Stimulated activated CD4-positive, alpha-beta T cell treated with anti-CD3 and anti-CD28 coated beads, Interleukin-1b, Interleukin-23, amount 100 ng/mL, for 48 hours (primary cell): Measurements from ENCODE around the gene GABRB3.

Experiments used
- DNase-seq: peaks from one replicate; pipeline ENCODE4 v3.0.0-alpha.2; 2020

The GABRB3 gene

DNA sequence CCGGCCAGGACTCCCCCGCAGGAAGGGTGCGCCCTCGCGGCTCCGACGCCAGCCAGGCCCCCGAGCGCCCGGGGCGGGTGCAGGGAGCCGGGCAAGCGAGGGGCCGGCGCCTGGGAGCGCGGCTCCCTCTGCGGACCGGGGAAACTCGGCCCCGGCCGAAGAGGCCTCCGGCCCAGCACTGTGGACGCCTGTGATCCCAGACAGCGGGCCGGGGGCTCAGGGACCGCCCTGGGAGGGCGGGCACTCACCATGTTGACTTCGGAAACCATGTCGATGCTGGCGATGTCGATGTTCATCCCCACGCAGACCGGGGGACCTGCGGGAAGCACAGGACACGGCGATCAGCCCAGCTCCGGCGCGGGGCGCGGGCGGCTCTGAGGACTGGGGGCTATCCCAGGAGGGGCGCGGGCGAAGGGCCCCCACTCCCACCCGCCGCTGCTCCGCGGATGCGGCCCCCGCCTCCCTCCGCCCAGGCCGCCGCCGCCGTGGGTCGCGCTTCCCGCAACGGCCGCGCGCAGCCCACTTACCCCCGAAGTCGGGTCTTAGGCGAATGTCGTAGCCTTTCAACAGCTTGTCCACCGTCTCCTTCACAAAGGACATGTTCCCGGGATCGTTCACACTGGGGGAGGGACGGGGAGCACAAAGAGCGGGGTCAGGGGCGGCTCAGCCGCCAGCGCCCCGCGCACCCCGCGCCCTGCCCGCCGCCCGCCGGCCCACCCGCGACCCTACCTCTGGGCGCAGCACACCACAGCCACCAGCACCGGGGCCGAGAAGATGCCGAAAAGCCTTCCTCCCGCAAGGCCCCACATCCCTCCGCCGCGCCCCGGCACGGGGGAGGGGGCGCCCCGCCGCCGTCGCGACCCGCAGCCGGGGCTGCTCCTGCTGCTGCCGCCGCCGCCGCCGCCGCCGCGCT, at the start of gene GABRB3:
Gene GABRB3 (minus strand): TSS at position 913 of the 913 bp plus-strand sequence.
- no peak for DNase-seq

DNA sequence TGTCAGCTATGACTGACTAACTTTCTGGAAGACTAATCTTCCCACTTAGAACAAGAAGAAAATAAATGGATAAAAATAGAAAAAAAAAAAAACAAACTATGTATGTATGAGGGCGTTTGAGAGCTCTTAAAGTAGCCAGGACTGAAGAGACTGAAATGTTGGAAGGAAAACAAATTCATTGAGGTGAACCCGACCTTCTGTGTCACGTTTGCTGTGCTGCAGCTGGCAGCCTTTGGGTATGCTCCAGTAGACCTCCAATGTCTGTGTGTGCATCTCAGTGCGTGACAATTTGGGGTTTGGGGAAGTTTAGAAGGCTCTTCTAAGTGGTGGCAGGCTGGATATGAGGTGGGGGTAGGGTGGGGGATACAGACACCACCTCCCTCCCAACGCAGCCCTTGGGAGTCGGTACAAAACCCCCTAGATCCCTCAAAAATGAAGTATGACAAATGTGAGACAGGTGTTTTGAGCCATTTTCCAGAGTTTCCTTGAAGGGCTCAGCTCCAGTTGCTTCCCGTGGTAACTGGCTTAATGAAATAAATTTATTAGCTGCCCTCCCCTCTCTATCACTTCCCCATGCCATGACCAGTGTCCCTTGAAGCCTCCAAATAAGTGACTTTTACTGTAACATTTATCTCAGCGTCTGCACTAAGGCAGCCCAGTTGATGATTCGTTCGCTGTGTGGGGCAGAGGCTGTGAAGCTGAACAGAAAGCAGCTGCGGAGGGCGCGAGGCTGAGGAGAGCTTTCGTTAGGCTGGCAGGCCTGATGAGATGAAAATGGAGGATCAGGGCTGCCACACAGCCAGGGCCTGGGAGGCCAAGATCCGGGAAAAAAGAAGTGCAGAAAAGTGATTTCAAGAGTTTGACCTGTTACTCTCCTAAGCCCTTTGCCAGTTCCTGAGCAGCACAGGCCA, 34.9 kb upstream of the GABRB3 start:
- DNase-seq, result no peak

- DNase-seq, result no peak
These were observed 33.7 kb upstream of the GABRB3 start for GRCh38 chr15:26806574-26806973.

GRCh38 chr15:26806151-26806550, 33.3 kb upstream of the GABRB3 start:
- DNase-seq, result no peak

DNA sequence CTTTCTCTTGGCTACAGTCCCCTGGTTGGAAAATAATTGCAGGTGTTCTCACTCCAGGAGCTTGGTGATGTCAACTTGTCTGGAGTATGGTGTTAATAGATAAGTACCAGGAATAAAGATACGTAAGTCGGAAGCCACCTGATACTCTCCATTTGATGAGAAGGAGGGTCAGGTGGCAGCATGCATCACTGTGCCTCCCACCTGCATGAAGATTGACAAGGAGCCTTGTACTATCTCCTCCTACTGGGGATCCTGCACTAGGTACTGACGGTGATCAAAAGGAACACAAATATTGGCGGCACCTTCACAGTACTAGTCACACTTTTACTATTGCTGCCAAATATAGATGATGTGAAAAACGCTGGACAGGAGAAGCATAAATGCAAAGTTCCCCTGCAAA, 32.6 kb upstream of the GABRB3 start:
- no peak for DNase-seq

DNA sequence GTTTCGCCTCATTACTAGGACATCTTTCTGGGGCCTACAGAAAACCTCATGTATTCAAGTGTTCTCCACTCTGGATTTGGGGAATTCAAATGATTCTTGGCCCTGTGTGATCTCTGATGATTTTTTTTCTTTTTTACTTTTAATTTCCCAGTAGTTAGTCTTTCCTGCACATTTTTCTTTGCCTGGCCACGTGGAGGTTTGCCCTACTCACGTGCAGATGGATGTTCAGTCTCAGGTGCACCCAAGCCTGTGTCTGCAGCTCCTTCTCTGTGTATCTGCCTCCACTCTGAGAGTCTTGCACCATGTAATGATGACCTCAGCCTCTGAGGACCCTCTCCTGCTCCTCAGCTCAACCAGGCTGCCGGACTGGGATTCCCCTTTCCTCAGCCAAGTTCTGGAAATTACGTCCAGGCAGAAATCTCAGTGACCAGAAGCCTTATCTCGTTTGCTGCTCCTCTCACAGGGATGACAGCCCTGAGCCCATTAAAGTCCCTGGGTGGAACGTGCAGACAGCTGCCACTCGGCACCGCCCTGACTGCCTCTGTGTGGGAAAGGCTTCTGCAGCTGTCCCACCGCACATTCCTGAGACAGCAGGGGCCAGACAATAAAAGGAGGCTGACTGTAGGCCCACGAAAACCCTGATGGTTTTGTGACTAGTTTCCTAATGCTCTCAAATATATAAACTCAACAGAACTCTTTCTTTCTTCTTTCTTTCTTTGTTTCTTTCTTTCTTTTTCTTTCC, 31.4 kb upstream of the GABRB3 start:
- DNase-seq, result no peak

- no peak for DNase-seq
These were observed 17.3 kb upstream of the GABRB3 start for GRCh38 chr15:26790118-26790517.

DNA sequence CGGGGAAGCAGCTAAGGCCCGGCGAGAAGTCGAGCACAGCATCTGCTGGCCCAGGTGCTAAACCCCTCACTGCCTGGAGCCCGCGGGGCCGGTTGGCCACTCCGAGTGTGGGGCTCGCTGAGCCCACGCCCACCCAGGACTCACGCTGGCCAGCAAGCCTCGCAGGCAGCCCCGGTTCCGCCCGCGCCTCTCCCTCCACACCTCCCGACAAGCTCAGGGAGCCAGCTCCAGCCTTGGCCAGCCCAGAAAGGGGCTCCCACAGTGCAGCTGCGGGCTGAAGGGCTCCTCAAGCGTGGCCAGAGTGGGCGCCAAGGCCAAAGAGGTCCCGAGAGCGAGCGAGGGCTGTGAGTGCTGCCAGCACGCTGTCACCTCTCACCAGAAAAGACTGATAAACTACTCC, 8.9 kb upstream of the GABRB3 start:
- no peak for DNase-seq

DNA sequence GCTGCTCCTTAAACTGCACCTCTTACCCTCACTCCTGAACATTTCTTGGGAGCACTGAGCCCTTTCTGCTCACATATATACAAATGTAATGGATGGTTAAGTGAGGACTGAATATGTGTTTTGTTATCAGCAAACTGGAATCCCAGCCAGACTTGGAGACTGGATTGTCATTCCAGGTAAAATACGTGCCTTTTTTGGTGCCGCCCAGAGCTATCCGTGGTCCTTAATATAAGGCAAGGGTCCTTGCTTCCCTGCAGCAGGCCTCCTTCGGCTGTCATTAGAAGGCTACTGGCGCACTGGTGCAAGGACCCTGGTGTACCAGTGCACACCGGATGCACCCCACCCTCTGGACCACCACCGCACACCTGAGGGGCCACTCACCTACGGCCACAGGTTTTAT, 1.1 kb upstream of the GABRB3 start:
- no peak for DNase-seq

DNA sequence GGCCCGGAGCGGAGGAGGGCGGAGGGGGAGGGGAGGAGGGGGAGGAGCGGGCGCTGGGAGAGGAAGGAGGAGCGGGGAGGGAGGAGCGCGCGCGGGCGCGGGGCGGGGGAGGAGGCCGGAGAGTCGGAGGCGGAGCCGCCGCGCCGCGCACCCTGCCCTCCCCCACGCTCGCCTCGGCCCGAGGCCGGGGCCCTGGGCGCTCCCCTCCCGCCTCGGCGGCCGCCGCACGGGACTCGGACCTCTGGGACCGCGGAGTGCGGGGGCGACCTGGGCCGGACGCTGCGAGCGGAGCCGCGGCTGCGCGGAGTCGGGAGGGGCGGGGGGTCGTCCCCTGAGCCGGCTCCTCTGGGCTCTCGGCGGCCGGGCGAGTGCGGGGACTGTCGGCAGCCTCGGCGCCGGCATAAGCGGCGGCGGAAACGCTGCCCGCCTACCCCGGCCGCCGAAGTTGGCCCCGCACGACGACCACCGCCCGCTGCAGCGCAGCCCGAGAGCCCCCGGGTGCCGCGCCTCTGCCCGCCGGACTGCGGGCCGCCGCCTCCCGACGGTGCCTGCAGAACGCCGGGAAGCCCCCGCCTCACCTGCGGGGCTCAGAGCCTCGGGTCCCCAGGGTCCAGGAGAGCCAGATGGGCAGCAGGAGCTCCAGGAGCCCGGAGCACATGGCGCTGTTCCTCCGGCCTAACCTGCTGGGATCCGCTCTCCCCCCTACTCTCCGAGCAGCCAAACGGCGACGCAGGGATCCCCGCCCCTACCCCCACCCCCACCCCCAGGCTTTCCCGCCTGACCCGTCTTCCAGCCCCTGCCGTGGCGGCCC, 406 bp upstream of the GABRB3 start:
- no peak for DNase-seq

DNA sequence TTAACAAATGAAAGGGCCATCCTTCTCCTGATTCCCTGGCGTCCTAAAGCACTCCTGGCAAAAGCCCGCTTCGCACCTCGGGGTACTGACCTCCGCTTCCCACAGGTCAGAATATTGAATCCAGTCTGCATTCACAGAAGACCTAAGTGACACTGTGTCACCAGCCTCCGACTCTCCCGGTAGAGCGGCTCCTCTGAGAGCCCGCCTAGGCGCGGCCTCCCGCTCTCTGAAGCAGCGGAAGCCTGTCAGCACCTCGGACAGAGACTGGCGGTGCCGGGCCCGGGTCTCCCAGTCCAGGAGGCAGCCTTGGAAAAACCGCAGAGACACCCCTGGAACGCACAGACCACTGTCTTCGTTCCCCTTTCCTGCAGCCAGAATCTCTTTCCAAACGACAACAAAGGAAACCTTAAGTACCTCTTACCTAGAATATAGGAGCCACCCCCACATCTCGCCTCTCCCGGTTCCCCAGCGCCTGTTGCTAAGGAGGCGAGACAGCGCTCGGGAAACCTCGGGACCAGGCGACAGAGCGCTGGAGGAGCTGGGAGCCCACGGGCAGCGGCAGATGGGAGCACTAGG, 1.2 kb downstream of the GABRB3 start:
- DNase-seq, result no peak

DNA sequence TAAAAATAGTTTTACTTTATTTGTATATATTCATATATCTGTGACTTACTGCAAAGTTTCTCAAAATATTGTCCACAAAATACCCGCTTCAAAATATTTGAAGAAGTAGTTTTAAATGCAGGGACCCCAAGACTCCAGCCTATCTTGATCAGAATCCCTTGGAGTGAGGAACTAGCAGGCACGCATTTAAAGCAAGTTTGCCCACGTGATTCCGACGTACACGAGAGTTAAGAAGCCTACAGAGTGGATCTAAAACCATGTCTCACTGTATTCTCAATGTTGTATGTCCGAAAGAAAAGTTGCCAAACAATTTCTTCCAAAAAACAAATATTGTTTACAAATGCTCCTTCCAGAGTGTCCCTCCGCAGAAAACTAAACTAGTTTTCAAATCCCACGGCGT, 1.7 kb downstream of the GABRB3 start:
- no peak for DNase-seq

GRCh38 chr15:26767169-26767670, 5.6 kb downstream of the GABRB3 start:
- DNase-seq, result no peak

- DNase-seq, result no peak
These were observed 6.6 kb downstream of the GABRB3 start for GRCh38 chr15:26766262-26766661.

DNA sequence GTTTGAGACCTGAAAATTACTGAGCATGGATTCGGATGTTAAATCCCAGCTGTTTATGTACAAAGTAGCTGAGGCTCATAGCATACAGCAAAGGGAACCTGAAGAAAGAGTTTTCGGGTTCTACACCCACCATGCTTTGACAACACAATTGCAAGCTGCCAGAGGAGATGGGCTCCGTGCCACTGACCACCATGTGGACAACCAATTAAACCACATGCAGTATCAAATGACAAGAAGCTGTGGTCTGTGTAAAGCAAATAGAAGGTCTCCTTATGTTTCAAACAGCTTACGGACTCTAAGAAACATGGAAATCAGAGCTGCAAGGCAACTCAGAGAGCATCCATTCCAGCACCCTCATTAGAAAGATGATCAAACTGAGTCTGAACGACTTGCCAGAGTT, 12.9 kb downstream of the GABRB3 start:
- no peak for DNase-seq

- no peak for DNase-seq
These were observed 14.8 kb downstream of the GABRB3 start for GRCh38 chr15:26758079-26758478.

DNA sequence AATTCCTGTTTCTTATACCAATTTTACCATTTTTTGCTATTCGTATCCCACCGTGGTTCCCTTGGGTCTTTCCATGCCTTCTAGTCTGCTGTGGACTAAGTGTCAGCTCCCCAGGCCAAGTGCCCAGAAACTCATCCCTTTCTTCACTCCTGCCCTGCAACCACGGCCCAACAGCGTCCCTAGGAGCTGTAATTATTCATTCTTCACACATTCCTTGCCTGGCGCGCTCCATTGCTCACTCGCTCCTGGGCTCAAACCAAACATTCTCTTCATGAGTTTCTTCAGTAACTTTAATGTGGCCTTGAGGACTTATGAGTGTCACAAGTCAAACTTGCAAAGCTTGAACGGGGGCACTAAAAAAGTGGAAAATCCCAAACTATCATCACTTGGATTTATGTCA, 15.7 kb downstream of the GABRB3 start:
- no peak for DNase-seq

DNA sequence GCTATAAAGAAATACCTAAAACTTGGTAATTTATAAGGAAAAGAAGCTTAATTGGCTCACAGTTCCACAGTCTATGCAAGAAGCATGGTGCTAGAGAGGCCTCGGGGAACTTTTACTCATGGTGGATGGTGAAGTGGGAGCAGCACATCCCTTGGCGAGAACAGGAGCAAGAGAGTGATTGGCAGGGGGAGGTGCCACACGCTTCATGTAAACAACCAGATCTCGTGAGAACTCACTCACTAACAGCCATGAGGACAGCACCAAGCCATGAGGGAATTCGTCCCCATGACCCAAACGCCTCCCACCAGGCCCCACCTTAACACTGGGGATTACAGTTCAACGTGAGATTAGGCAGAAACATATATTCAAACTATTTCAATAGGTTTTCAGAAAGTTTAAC, 28.0 kb downstream of the GABRB3 start:
- no peak for DNase-seq

- DNase-seq, result no peak
These were observed 33.1 kb downstream of the GABRB3 start for GRCh38 chr15:26739791-26740190.

- DNase-seq, result no peak
These were observed 33.9 kb downstream of the GABRB3 start for GRCh38 chr15:26738996-26739395.

GRCh38 chr15:26736502-26737248, 36.2 kb downstream of the GABRB3 start:
- no peak for DNase-seq
